ENCODE results near the gene GLIS1. TPM values are rescaled to one million over a fixed set of nuclear protein-coding genes. Genes with fewer than 3 reads are reported as not detected.

GLIS1 gene
- total RNA-seq, 1 donor: 1.6 TPM

GRCh38 chr1:53661496-53661895, 77.5 kb downstream of the GLIS1 start:
- no peak for TF ChIP-seq CTCF (IDR thresholded peaks at IDR 0.05; ENCODE audit: insufficient read depth, low read length)
- no peak overlapping the region for H3K4me3 ChIP-seq (ENCODE audit: low read depth, low read length)
- no peak for DNase-seq (ENCODE audit: low read depth)

GRCh38 chr1:53660666-53661065, 78.3 kb downstream of the GLIS1 start:
- no peak for DNase-seq (ENCODE audit: low read depth)
- no peak overlapping the region for H3K4me3 ChIP-seq (ENCODE audit: low read depth, low read length)

DNA sequence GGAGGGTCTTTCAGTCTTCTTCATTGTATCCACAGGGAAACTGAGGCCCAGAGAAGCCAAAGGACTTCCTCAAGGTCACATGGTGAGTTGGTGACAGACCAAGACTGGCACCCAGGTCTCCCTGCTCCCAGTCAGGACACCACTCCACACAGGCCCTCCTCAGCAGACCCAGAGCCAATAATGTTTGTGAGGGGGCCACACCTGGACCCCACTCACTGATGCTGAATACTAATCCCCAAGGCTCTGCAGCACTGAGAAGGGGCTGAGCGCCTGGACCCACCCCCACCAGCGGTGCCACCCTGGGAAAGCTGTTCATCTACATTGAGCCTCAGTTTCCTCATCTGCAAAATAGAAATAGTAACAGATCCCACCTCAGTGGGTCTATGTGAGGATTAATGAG, 79.5 kb downstream of the GLIS1 start:
- no peak for TF ChIP-seq CTCF (IDR thresholded peaks at IDR 0.05; ENCODE audit: insufficient read depth, low read length)
- DNase-seq (ENCODE audit: low read depth): no peak
- no peak overlapping the region for H3K4me3 ChIP-seq (ENCODE audit: low read depth, low read length)

More at GRCh38 chr1:53660666-53661065, 78.3 kb downstream of the GLIS1 start:
- no peak for TF ChIP-seq CTCF (IDR thresholded peaks at IDR 0.05; ENCODE audit: insufficient read depth, low read length)

DNA sequence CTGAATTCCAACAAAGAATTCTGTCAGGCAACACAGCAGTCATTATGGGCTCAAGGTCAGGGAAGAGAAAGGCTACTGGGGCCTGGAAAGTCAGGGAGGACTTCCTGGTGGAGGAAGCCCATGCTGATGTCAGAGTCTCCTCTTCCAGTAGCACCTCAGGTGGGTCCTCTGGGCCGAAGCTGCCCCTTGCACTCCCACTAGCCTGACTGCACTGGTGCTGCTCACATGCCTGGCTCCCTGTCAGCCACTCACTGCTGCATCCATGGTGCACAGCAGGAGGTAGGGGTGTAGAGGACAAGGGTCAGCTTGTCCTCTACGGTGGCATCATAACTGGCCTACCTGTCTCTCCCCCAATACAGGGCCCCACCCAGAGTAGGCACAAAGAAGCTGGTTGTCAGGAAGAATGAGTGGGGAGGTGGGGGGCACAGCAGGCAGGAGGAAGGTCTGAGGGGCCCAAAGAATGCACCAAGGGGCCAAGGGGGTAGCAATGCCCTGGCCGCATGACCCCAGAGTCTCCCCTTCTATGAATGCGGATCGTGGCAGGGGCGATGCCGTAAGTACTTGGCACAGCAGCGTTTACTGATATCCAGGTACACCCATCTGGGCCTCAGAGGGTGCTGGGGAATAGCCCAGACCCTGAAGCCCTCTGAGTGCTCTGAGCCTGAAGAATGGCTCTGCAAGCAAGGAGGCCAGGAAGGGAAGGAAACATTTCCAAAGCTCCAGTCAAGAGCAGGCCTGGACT, 80.3 kb downstream of the GLIS1 start:
- TF ChIP-seq CTCF (IDR thresholded peaks at IDR 0.05; ENCODE audit: insufficient read depth, low read length): no peak
- no peak overlapping the region for H3K4me3 ChIP-seq (ENCODE audit: low read depth, low read length)
- no peak for DNase-seq (ENCODE audit: low read depth)

DNA sequence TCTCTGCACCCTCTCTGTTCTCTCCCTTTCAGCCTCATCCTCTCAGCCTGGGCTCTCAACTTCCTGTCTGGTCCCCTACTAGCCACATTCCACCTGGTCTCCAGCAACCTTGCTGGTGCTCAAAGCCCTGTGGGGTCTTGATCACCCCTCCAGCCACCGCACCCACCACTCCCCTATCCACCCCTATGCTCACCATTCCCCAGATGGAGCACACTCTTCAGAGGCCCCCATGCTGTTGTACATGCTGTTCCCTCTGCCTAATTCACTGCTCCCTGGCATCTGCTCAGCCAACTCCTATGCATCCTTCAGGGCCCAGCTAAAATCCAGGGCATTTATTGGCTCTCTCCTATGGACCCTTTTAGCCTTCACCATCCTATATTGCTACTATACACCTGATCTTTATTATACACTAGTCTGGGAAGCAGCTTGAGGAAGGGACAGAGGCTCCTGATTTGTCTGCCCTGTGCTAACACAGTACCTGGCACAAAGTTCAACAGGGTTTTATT, 81.0 kb downstream of the GLIS1 start:
- H3K4me3 ChIP-seq (ENCODE audit: low read depth, low read length): no peak overlapping the region
- DNase-seq (ENCODE audit: low read depth): no peak
- no peak for TF ChIP-seq CTCF (IDR thresholded peaks at IDR 0.05; ENCODE audit: insufficient read depth, low read length)

- no peak overlapping the region for H3K4me3 ChIP-seq (ENCODE audit: low read depth, low read length)
- TF ChIP-seq CTCF (IDR thresholded peaks at IDR 0.05; ENCODE audit: insufficient read depth, low read length): no peak
- no peak for DNase-seq (ENCODE audit: low read depth)
Measured at GRCh38 chr1:53657531-53657805, 81.5 kb downstream of the GLIS1 start.
